ENCODE results near the gene ZMYND19.
"Not testable (repeated sequence)": the region's sequence is repeated elsewhere in the genome, so short reads cannot be mapped to it uniquely, and the experiment has no call there.

Gene ZMYND19

DNA sequence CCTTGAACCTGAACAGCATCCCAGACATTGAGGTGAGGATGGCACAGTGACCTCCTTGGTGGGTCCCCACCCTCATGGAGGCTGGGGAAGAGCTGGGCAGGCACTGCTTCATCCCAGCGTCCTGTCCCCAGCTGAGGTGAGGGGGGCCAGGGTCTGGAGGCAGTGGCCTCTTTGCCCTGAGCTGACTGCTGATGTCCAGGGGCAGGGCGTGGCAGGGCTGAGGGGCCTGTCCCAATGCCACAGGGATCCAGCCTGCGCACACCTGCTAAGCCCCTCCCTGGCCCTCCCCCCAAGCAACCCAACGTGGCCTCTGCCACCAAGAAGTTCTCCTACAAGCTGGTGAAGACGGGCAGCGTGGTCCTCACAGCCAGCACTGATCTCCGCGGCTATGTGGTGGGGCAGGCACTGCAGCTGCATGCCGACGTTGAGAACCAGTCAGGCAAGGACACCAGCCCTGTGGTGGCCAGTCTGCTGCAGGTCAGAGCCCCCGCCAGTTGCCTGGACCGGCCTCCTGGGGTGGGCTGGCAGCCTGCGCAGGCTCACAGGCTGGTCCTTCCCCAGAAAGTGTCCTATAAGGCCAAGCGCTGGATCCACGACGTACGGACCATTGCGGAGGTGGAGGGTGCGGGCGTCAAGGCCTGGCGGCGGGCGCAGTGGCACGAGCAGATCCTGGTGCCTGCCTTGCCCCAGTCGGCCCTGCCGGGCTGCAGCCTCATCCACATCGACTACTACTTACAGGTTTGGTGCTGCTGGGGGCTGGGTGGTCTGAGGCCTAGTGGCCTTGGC lies 23.6 kb upstream of the ZMYND19 start:
- DNase-seq: no peak

DNA sequence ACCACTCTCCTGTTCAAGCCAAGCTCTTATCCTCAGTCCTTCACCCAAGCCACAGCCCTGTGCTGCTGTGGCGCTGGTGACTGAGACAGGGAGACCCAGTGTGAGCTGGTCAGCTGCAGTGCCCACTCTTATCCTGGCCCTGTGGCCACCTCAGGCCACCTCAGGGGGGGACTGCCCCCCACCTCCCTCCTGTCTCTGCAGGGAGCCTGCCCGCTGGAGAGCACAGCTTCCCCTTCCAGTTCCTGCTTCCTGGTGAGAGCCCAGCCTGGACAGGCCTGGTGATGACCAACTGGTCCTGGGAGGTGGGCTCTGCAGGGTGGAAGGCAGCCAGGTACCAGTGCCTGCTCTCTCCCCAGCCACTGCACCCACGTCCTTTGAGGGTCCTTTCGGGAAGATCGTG lies 22.9 kb upstream of the ZMYND19 start:
- DNase-seq: no peak

DNA sequence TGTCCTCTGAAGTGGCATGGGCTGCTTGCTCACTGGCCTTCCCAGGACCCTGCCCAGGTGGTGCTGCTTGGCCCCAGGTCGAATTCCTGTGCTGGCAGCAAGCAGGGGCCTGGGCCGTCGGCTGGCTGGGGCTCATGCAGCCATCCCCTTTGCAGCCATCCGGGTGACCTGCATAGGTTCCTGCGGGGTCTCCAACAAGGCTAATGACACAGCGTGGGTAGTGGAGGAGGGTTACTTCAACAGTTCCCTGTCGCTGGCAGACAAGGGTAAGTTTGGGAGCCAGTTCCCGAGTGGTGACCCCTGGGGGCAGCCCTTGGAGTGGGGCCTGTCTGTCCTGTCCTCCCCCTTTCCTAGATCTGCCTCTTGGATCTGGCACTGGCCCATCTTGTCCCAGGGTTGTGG lies 22.4 kb upstream of the ZMYND19 start:
- no peak for DNase-seq

DNA sequence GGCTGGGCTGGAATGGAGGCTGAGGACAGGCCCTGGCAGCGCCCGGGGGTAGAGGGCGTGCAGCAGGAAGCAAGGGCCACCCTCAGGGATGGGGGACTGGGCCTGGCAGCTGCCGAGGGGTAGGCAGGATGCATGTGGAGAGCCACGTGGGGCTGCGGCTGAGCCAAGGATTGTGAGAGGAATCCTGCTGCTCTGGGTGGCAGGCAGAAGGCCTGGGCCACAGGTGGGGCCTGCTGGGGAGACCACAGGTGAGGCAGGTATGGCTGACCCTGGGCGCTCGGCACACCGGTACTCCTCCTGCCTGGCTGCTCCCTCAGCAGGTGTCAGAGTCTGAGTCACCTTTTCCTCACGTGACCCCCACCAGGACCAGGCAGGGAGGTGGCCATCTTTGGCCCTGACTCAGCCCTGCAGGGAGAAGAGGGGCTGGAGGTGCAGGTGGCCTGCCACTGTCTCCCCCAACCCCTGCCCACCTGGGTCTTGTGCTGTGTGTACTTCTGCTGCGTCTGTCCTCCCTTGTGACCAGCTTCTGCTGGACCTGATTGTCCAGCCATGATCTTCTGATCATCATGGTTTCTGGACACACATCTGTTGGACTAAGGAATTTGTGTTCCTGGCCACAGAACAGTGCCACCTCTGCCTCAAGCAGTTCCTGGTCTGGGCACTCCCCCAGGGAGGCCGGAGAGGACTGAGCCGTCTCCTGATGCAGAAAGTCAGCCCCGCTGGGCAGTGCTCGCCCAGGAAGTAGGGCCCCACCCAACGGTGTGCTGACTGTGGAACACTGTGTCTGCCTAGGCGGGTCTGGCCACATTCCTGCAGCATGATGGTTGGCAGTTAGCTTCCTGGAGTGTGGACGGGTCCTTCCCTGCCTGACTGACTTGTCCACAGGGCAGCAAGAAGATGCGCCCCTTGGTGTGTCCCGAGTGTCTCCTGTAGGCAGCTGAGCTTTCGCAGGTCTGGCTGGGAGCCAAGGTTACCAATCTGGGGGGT lies 21.6 kb upstream of the ZMYND19 start:
- peak; percentile 25 for DNase-seq

DNA sequence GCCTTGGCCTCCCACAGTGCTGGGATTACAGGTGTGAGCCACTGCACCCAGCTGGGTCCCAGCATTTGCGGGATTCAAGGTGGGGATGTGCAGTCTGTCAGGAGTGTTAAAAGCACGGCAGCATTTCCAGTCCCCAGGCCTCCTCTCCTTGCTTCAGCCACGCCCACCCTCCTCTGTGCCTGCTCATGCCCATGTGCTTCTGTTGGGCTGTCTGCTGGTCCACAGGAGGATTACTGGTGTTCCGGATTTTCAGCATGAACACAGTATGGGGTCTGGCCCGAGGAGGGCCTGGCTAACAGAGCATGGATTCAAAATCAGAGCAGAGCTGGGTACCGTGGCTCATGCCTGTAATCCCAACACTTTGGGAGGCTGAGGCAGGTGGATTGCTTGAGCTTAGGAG lies 20.6 kb upstream of the ZMYND19 start:
- no peak for DNase-seq

DNA sequence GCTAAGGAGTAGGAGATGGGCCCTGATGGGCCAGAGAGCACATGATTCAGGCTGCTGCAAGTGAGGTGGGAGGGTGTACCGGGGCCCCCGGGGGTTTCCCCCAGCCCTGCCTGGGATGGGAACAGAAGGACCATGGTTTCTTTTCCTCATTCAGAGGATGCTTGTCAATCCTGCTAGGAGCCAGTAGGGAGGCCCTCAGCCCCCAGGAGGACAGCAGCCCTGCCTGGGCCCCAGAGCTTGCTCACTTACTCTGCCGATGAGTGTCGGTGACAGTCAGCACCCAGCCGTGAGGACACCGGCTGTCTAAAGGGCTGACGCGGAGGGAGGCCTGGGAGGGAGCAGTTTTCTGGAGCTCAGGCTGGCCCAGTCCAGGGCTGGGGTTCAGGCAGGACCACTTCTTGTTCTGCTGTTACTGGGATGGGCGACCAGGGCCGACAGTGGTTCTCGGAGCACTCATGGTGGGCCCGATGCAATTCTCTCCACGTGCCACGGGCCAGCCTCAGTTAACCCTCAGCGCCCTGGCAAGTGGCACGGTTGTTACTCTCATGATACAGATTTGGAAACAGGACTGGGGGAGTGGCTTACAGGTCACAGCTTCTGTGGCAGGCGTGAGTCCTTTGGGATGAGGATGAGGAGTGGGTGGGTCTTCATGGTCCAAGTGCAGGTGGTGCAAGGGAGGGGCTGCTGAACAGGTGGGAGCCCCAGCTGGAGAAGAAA lies 17.0 kb upstream of the ZMYND19 start:
- peak; percentile 63 for DNase-seq

DNA sequence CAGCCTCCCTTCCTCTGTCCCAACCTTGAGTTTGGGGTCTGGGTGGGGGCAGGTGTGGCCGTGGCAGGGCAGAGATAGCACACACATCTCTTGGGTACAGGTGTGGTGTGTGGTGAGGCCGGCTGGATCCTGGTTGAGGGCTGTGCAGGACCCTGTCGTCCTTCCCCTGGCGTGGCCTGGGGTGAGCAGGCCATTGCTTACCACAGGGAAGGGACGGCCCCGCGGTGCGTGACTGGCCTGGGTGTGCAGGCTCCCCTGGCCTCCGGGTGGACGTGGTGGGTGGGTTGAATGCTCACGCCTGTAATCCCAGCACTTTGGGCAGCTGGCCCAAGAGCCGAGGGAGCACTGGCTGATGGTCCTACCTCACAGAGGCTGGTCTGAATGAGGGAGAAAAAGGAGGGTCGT lies 16.4 kb upstream of the ZMYND19 start:
- DNase-seq: no peak

DNA sequence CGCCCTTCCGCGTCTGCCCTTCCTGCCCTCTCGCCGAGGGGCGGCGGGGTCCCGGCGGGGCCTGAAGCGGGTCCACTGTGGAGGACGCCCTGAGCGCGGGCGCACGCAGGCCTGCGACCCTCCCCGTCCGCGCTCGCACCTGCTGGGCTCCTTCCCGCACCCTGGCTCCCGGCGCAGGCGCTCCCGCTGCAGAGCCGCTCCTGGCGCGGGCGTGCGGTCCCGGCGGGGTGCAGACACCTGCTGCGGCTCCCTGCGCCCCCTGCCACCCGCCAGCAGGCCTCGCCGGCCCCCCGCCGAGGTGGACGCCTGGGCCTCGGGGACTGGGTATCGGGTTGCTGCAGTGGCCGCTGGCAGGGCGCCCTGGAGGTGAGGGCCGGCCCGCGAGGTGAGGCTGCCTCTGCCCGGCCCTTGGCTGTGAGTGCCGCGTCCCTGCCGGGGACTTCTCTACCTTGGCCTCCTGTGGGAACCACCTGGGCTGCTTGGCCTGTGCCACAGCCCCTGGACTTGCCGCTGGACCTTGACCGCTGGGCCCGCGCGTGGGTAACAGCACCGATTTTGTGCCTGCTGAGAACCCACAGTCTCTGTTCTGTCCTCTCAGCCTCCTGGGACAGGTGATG lies 15.8 kb upstream of the ZMYND19 start:
- DNase-seq: no peak

DNA sequence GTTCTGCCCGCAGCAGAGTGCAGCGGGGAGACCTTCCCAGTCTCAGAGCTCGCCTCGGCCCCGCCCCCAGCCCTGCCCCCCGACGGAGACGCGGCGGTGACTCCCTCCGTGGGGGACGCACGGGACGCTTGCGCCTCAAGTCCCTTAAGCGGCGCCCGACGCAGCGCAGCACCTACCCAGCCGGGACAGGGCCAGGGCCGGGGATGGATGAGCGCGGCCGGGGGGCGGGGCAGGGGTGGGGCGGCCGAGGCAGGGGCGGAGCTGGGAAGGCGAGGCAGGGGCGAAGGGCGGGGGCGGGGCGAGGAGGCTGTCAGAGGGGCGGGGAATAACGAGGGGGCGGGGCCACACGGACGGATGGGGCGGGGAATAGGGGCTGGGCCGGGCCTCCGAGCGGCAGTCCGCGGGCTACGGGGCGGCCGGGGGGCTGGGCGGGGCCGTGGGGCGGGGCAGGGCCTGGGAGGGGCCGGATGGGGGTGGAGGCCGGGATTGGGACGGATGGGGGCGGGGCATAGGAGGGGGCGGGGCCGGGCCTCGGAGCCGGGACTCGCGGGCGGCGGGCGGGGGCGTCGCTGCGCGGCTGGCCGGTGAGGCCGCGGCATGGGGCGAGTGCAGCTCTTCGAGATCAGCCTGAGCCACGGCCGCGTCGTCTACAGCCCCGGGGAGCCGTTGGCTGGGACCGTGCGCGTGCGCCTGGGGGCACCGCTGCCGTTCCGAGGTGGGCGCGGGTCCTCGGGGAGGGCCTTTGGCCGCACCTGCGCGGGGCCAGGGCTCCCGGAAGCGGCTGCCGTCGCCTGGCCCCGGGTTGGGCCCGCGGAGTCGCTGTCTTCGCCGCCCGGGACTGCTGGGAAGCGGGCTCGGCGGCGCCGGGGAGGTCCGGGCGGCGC lies 15.1 kb upstream of the ZMYND19 start, which contains the start of gene ARRDC1:
TSS of gene ARRDC1 (plus strand) at position 566 of the 884 bp plus-strand sequence. CDS start at position 598, 32 bp downstream.
- peak; percentile 95 for DNase-seq

DNA sequence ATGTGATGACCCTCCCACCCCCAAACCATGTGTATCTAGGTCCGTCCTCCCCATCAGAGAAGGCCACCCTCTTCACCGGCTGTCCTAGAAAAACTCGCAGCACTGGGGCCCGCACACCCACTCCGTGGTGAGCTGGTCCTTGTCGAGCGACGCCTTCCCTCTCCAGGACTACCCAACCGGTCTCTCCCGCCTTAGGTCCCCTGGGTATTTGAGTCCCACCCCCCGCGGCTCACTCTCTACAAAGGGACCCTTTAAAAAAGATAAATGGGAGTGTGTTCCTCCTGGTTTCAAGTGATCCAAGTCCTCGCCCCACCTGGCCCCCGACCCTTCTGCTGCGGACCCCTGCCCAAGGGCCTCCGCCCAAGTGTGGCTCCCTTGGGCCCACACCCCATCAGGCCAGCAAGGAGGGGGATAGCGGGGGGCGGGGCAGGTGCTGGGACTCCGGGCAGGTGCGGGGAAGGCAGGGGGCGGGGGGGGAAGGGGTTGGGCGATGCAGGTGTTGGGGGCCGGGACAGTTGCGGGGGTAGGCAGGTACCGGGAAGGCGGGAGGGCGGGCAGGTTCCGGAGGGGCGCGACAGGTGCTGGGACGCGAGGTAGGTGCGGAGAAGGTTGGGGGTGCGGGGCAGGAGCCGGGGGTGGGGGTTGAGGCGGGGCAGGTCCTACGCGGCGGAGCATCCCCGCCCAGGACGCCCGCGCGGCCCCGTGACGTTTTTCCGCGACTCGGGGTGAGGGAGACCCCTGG lies 14.2 kb upstream of the ZMYND19 start:
- DNase-seq: peak; percentile 35

DNA sequence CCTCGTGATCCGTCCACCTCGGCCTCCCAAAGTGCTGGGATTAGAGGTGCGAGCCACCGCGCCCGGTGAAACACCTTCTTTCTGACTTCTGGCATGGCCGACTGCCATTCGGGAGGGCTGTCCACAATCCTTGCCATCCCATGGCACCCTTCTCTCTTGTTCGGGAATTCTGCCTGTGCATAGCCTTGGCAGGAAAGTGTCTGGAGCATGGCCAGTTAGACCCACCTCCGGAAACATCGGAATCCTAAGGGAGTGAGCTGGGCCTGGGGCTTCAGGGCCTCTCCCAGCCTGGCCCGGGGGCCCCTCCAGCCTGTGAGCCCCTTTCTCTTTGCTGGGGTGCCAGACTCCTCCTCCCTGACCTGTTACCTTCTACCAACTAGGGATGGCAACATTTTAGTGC lies 13.6 kb upstream of the ZMYND19 start:
- DNase-seq: no peak

DNA sequence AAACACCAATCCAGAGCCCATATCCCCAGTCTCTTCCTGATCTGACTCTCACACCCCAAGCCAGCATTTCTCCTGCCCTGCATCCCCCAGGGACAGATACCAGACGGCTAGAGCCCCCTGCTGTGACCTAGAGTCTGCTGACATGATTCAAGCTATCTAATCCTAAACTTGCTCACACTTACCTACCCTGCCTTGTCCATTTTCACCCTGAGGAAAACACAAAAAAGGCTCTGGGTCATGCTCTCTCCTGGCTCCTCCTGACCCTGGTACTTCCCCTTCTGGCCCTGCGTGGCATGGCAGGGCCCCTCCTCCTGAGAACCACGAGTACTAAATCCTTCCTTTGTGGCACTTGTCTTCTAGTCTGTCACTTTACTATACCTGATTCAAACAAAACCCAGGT lies 12.3 kb upstream of the ZMYND19 start:
- peak; percentile 18 for DNase-seq

DNA sequence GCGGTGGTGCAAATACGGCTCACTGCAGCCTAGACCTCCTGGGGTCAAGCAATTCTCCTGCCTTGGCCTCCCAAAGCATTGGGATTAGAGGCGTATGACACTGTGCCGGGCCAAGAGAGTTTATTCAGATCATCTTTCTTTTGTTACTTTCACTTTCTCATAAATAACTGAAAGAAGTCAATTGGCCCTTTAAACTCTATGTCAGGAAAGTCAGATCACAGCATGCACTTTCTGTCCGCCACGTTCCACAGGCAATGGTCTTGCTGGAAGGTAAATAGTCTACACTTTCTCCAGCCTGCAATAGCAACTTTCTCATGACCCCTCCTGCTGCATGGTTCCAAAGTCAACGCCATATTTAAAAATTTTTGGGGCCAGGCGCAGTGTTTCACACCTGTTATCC lies 8.6 kb upstream of the ZMYND19 start:
- DNase-seq: no peak

DNA sequence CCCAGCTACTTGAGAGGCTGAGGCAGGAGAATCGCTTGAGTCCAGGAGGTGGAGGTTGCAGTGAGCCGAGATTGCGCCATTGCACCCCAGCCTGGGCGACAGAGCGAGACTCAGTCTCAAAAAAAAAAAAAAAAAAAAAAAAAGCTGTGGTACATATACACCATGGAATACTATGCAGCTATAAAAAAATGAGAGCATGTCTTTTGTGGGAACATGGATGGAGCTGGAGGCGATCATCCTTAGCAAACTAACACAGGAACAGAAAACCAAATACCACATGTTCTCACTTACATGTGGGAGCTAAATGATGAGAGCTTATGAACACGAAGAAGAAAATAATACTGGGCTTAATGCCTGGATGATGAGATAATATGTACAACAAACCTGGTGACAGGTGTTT lies 6.3 kb upstream of the ZMYND19 start:
- not testable (repeated sequence) for DNase-seq

DNA sequence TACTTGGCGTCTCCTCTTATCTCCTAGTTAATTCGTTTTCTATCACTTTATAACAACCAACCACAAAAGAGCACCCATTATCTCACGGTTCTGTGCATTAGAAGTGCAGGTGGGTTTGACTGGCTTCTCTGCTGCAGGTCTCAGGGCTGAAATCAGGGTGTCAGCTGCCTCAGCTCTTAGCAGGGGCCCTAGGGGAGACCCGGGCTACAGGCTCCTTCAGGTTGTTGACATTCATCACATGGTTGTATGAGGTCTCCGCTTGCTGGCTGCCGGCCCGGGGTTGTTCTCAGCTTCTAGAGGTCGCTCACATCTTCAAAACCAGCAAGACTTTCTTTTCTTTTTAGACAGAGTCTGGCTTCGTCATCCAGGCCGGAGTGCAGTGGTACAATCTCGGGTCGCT lies 2.9 kb upstream of the ZMYND19 start:
- DNase-seq: no peak

DNA sequence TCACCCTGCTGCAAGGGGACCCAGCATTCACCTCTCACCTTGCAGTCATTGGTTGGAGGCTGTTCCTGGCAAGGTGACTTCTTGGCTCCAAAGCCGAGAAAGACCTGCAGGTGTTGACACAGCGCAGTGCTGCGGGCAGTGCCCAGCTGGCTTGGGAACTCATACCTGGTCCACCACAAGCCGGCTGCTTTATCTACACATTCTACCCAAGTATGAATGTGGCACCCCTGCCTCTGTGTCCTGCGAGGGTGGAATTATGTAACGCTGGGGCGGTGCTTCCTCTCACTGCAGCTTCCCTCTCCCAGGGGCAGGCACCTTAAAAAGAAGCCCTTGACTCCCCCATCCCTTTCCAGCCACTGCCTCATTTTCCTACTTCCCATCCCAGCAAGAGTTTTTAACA lies 2.5 kb upstream of the ZMYND19 start:
- no peak for DNase-seq

DNA sequence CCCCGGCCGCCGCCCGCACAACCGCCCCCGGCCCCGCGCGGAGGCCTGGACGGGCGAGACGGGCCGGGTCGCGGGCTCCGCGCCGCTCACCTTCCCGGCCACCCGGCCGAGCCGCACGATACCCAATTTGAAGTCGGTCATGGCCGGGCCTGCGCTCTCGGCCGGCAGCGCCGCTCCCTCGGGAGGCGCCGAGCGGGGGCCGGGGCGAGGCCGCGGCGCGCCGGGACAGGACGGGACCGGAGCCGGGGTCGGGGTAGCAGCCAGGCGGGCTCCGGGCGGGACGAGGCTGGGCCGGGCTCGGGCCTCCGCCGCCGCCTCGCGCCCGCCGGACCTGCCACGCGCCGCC lies 216 bp downstream of the ZMYND19 start:
- no peak for DNase-seq

DNA sequence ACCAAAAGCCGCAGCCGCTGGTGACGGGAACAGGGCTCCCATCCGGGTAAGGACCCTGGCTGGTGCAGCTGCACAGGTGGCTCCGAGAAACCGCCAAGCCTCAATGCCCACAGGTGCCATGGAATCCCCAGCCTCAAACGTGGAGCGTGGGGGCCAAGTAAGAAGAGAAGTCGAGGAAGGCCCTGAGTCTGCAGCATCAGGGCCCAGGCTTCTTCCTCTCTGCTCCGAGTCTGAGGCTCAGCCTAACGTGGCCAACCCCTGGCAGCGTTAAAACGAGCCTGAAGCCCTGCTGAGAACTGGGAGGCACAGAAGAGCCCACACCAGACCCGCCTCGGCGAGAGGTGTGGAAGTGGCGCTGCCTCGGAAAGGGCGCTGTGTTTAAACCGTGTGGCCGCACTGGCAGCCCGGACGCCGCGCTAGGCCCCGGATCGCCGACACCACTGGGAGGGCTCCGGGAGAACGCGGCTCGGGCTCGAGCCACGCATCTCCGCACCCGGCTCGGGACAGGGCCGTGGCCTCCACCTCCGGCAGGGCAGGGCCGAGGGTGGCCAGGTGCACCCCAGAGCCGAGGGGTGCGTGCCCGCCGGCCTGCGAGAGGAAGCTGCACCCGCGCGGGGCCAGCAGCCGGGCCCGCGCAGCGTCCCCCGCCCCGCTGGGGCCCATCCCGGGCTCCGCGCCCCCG lies 730 bp downstream of the ZMYND19 start:
- DNase-seq: peak; percentile 28

DNA sequence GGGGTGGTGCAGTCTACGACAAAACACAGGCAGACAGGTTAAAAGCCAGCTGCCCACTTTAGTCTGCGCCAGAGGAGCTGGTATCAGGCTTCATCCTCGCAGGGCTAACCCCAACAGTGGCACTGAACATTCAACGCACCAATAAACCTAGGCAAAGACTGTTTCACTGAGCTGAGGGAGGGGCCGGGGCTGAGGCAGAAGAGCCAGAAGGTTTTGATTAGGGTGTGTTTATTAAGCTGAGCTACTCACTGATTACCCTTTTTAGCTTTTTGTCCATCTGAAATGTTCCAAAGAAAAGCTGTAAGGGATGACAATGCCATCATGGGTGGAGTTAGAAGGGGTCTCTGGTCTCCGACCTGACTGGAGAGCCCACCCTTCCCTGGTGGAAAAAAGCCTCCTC lies 1.4 kb downstream of the ZMYND19 start:
- DNase-seq: no peak

DNA sequence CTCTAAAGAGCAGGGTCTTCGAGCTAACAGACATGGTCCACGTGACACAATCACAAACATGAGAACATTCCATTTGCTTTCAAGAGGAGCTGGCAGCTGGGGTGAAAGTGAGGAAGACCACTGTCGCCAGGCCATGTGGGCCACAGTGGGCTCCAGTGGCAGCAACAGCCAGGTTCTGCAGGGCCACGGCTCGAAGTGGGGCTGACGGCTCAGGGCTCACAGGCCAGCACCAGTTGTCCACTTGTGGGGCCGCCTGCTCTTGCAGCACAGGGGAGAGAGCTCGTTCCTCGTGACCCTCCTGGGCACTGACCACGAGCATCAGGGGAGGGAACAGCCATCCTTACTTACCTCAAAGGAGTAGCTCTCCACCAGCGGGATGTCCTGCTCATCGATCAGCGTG lies 2.0 kb downstream of the ZMYND19 start:
- no peak for DNase-seq

Data from eye (tissue), 1 donor.